Kidney tubule cell (primary cell): ENCODE results near the gene PREB.
A peak's percentile ranks its signal among the peaks of the same experiment; 100 is the strongest.

Experiments used
- DNase-seq: peaks from one replicate; pipeline ENCODE4 v3.0.0-alpha.2; 2018; ENCODE audit warnings: low spot score

The PREB gene

DNA sequence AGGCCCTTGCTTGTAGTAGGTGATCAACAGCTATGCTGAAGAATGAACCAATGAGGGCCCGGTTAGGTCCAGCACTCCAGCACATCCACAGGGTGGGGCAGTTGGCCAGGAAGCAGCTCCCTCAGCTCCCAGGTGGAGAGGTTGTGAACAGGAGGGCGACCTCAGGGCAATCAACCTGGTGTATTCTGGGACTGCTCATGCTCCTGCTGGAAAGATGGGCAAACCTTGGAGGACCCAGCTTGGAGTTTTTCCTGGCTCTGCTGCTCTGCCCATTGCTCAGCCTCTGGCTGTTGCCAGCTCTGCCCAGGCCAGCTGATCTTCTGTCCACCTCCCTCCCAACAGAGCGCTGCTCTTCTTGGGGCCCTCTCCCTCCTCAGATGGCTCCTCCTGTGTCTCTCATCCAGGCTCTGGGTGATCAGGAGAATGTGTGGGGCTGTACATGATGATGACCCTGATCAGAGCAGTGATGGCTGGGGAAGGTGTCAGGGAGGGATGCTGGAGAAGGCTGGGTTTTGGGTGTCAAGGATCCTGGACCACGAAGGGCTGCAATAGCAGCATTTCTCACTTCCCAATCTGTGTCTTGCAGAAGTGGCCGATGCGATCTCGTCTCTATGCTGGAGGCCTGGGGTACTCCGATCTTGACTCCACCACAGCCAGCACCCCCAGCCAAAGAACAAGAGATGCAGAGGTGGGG lies 17.8 kb upstream of the PREB start:
- DNase-seq: no peak

DNA sequence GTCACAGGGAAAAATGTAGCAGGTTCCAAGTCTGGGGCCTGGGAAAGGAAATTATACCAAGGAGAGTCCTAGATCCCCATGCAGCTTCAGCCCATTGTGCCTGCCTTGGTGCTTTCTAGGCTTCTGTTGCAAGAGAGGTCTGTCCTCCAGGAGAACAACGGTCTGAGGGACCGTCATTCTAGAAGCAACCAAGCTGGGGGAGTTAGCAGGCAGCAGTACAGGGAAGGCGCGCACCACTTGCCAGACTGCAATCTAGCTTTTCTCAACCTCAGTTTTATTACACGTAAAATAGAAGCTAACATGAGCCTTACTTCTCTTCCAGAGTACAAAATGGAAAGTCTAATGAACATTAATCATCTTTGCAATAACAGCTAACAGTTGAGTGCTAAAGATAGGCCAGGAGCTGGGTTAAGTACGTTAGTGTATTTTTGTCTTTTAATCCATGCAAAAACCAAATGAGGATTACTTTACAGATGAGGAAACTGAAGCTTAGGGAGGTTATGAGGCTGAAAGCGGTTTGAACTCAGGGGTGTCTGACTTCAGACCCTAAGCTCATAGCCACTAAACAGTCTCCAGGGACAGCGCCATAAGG lies 16.3 kb upstream of the PREB start:
- DNase-seq: no peak

DNA sequence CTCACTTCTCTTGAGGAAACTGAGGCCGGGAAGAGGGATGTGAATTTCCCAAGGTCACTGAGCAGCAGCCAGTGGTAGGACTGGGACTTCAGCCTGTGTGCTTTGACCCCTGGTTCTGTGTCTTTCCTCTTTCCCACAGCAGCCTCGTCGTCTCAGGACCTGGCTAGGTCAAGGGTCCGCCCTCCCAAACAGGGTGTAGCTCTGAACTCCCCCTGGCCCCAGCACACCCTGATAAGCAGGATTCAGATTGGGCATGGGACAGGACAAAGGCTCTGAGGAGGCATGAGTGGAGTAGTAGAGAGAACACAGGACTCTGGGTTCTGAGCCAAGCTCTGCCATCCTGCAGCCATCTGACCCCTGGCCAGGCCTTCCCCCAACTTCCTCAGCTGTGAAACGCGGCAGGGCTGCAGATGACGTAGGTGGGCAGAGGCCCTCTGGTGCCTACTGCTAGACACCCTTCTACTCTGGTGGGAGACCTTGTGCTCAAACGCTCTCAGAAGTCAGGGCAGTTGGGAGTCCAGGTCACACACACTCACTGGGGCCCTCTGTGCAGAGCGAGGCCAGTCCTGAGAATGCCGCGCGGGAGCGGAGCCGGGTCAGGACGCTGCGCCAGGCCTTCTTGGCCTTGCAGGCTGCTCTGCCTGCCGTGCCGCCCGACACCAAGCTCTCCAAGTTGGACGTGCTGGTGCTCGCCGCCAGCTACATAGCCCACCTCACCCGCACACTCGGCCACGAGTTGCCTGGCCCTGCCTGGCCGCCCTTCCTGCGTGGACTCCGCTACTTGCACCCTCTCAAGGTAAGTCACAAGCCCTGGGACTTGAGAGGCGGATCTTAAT lies 15.4 kb upstream of the PREB start:
- DNase-seq: no peak

DNA sequence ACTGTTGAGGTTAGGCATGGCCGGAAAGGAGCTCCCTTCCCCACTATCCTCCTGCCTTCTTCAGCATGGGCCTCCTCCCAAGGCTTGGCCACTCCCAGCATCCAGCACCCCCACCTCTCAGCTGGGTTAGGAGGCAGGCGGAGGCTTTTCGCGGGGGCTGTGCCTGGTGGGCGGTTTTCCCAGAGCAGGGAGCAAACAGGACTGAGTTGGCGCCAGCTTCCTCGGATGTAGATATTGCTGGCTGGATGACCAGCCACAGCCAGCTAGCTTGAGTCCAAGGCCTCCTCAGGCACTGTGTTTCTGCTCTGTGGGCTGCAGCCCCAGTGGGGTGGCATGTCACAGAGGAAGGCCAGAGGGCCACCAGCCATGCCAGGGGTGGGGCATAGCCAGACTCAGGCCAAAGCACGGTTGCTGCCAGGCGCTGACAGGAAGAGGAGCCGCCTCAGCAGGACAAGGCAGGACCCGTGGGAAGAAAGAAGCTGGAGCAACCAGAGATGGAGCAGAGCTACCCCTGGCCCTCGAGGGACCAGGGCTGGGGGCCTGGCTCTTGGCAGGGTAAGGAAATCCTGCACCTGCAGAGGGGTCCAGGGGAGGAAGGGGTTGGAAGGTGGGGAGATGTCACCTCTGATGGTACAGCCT lies 14.5 kb upstream of the PREB start, which contains the start of gene TCF23:
Gene TCF23 (plus strand): TSS at position 204 of the 639 bp plus-strand sequence. CDS start 130 bp downstream, at position 334.
- no peak for DNase-seq

DNA sequence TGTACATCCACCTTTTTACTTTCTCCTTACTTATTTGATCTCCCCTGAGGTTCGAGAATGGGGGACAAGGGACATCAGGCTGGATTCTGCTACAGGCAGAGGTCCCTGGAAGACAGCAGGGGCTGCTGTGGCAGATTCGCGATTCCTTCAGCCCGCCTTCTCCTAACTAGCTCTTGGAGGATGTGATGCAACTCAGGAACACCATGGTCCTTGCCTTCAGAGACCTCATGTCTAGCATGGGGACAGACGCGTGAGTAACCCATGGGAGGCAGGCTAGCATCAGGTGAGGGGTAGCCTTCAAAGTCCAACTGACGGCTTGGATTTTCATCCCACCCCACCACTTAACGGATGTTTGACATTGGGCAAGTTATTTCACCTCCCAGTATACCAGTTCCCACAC lies 13.5 kb upstream of the PREB start:
- DNase-seq: no peak

DNA sequence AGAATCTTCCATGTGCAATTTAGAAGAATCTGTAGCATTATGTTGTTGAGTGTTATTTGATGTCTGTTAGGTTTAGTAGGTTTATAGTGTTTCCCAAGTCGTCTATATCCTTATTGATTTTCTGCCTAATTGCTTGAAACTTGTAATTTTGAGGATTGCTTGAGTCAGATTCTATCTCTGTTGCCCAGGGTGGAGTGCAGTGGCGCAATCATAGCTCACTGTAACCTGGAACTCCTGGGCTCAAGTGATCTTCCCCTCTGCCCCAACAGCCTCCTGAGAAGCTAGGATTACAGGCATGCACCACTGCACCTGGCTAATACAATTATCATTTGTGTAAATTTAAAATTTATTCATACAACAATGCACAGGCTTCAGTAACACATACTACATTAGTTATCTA lies 11.2 kb upstream of the PREB start:
- no peak for DNase-seq

DNA sequence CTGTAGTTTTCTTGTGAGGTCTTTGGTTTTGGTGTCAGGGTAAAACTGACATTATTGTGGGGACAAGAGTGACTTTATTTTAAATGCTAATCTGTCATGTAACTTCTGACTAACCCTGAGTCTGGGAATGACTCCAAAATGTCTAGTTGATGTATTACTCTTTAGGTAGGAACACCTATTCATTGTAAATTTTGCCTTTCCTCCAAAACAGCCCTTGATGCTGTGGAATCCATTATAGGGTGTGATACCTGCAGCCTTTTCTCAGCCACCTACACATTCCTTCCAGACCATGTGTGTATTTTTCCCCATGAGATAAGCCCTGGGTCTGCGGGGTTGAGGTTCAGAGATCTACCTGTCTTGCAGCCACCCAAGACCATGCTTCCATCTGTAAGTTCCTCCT lies 8.8 kb upstream of the PREB start:
- no peak for DNase-seq

DNA sequence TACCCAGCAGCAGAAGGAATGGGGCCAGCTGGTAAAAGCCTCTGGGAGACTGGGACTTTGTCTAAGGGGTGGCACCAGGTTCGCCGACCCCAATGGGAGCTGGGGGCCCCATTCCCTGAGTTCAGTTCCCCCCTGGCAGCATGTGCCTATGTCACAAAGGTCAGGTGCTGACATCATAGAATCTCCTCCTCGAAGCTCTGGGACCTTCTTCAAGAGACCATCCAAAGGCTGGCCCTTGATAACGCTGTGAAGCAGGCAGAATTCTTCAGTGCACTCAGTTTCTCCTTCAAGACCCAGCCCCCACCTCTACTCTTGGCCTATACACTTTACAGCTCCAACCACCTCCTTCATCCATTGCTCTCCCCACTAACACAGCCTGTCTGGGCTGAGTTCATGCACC lies 4.9 kb upstream of the PREB start, which contains the start of gene PRR30:
Gene PRR30 (minus strand): TSS at position 101 of the 400 bp plus-strand sequence. CDS start 1,081 bp downstream, outside the sequence.
- no peak for DNase-seq

DNA sequence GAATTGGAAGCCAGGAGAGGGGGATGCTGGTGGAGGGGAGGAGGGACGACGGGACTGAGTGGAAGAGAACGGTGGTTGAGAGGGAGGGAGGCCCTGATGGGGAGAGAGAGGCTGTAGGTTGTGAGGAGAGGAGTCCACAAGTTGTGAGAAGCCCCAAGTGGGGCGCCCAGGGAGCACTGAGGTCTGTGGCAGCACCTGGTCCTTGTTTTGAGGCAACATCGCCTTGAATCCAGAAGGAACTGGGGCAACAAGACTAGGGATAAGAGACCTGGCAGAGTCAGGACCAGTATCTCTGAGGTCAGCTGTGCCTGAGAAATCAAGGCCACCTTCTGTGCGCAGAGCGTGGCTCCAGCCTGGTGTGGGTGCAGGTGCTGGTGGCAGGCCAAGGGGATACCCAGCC lies 3.7 kb upstream of the PREB start:
- no peak for DNase-seq

DNA sequence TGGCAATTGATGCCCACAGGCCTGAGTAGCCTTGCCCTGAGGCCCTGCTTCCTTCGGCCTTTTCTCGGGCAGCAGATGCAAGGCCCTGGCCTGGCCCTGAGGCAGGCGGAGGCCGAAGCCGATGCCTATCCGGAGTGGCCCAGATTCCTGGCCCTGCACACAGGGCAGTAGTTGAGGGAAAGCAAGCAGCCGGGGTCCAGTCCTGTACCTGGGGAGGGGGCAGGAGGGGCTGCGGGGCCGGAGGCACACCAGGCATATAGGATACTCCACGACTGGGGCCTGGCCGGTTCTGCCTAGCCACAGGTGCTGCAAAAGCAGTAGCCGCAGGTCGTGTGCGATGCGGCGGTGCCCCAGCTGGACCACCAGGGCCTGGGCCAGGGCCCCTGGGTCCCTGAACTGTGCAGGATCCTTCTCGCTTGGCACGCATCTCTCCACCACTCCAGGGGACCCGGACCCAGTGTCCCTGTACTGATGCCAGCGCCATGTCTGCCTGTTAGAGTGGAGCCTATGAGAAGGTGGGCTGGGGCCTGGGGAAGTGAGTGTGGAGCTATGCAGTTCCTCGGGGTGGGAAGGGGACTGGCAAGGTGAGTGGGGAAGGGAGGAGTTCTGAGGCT lies 3.0 kb upstream of the PREB start:
- no peak for DNase-seq

DNA sequence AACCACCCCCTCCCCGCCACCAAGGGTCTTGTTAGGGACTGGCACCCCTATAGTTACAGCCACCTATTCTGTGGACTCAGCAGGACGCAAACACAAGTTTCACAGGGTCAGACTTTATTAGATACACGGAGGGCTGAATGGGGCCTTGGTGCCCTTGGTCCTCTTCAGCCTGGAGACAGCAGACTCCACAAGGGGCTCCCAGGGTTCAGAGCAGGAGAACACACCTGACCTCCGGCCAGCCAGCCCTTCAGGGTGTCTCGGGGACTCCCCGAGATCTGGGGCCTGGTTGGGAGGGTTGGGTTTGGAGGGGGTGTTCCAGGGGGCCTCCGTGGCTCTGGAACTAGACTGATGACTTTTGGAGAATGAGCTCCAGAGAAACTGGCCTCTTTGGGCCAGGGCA lies 2.3 kb upstream of the PREB start:
- DNase-seq: no peak

DNA sequence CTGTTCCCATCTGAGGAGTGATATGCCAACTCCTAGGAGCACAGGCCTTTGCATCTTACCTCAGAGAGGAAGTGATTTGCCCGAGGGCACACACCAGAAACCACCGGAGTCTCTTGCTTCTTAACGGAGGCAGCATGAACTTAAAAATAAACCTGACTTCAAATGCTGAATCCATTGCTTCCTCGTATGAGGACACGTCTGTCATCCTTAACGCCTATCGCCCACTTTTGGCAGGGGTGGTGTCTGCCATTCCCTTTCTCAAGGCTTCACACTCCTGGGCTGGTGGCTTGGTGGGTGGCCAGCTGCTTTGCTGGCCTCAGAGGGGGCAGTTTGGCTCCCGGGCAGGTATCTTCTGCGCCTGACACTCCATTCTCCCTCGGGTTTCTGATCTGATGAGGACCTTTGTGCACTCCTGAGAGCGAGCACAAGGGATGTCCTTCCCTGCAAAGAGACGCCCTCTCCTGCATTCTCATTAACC lies 1.1 kb upstream of the PREB start:
- no peak for DNase-seq

DNA sequence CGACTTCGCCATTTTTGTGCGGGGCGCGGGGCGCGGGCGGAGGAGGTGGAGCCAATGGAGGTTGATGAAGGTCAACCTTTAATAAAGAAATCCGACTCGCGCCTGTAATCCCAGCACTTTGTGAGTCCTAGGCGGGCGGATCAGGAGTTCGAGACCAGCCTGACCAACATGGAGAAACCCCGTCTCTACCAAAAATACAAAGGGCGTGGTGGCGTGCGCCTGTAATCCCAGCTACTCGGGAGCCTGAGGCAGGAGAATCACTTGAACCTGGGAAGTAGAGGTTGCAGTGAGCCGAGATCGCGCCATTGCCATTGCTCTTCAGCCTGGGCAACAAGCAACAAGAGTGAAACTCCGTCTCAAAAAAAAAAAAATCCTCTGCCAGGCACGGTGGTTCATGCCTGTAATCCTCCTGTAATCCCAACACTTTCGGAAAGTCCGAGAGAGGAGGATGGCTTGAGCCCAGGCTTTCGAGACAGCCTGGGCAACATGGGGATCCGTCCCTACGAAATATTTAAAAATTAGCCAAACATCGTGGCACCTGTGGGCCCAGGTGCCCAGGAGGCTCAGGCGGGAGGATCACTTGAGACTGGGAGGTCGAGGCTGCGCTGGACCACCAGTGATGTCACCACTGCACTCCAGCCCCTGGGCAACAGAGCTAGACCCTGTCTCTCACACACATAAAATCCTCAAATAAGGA lies 493 bp upstream of the PREB start:
- no peak for DNase-seq

DNA sequence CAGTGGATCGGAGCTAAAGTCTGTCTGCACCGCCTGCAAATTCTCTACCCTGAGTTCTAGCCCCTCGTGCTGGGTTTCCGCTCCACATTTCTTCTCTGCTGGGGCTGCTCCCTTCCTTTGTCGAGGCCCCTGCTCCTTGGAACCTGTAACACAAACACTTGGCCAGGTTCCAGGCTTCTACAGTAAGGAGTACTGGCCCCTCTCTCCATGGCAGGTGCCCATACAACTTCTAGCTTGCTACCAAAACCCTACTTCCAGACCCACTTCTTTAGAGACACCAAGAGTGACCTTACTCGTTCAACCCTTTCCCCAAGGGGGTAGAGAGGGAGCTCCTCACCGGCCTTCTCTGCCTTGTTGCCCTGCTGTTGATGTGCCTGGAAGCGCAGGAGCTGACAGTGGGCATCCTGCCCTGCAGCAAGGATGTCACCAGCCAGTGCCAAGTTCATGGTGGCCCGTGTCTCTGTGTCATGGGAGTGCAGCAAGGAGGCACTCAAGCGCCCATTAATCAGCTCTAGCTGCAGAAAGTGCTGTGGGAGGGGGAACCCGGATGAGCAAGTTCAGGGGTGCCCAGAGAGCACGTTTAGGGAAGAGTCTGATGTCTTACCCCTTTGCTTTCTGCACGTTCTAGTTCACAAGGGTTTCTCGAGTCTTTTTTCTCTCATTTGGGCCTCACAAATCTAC lies 1.1 kb downstream of the PREB start:
- peak; percentile 23 for DNase-seq

DNA sequence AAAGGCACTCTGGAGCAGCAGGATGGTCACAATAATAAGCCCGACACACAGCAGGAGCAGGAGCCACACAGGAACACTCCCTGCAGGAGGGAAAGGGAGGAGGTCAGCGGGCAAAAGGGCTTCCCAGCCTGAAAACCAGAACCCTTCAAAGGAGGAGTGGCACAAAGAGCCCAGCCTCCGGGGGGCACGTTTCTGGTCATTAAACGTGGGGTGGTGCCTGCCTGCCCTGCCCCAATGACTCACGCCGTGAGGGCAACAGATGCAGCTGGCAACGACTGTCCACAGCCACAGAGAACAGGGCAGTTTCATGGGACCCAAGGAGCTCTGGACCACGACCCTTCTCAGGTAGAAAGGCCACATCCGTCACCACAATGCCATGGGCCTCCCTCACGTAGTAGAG lies 3.0 kb downstream of the PREB start:
- no peak for DNase-seq

DNA sequence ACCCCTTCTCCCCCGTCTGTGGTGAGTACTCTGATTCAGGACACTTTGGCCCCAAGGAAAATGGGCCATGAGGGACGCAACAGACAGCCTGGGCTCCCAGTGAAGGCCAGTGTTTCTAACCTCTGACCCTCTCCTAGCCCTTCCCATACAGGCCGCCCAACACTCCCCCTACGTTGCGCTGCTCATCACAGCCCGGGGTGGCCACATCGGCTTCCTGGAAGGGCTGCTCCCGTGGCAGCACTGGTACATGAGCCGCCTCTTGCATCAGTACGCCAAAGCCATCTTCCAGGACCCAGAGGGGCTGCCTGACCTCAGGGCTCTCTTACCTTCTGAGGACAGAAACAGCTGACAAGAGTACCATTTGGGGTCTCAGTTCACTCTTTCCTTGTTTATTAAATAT lies 4.0 kb downstream of the PREB start:
- DNase-seq: no peak

DNA sequence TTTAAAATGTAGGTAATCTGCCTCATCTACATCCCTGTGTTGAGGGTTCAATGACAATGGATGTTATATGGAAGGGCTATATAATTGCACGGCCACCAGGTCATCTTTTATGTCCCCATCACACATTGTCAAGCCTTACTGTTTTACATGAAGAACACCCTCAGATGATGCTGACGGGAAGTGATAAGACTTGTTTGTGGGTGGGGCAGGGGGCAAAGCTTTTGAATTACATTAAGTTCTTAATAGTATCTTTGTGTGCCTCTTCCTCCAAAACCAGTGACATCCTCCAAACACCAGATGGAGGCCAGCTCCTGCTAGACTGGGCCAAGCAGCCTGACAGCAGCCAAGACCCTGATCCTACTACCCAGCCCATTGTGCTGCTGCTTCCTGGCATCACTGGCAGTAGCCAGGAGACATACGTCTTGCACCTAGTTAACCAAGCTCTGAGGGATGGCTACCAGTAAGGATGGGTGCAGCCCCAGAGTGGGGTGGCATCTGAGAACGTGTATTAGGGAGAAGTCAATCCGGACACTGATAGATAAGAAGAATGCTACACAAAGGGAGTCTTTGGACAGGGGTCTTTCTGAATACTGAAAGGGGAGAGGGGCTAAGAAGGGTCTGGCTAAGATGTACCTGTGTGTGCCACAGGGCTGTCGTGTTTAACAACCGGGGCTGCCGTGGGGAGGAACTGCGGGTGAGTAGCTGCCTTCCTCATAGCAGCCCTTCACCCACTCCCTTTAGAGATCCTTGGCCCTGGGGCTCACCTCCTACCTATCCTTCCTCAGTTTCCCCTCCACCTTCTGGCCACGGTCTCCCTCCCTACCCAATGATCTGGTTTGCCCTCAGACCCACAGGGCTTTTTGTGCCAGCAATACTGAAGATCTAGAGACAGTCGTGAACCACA lies 5.5 kb downstream of the PREB start:
- no peak for DNase-seq

DNA sequence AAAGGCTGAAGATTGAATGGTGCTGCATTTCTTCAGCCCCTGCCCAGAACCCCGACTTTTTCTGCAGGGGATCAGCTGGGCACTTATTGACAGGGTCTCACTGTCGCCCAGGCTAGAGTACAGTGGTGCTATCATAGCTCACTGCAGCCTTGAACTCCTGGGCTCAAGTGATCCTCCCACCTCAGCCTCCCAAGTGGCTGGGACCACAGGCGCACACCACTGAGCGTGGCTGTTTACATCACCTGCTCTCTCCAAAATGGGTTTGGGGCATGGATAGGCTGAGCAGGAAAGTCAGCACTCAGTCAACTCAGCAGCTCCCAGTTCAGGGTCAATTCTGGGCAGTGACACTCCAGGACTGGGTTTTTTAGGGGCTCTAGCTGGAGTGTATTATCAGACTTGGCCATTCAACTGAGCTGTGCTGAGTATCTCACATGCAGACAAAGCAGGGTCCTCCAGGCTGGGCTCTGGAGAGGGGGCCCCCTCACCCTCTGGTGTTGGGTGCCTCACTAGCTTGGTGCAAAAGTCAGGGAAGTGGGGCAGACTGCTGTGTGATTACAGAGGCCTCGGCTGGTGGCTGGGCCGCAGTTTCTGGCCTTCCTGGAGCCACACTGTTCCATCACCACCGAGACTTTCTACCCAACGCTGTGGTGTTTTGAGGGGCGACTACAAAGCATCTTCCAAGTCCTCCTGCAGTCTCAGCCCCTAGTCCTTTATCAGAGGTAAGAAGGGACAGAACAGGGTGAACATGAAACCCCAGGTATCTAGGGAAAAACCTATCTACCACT lies 6.4 kb downstream of the PREB start:
- DNase-seq: no peak

DNA sequence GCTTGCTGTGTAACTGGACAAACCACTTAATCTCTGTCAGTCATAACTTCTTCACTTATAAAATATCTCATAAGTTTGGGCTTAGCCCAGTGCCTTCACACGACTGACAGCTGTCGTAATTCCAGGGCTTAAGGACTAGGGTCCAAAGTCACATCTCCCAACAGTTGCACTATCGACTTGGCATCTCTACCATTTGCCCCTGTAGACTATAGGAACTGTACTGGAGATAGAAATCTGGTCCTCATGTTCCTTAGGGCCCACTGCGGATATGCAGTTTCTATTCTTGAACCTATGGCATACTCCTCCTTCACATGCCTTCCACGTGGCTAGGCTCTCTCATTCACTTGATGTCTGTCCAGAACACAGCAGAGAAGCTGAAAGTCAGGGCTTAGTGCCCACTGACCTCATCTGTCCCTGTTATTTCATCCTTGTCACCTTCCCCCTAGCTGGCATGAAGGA lies 8.2 kb downstream of the PREB start:
- no peak for DNase-seq
